K562 (cell line): ENCODE results near the gene C2orf81. TPM values are rescaled to one million over a fixed set of nuclear protein-coding genes. Genes with fewer than 3 reads are reported as not detected.

Experiments
- ATAC-seq: fragments of 200-7000 bp; cut with Tn5 transposase; 3 replicates; pipeline ENCODE4 v1.9.1; 2020; ENCODE audit warnings: moderate library complexity
- BruUV-seq: library from RNA; stranded (reverse); fragments of 400-500 nt; replicated peaks from 2 replicates; lab custom pipeline; 2021; lab: Mats Ljungman, UMichigan
- CTCF ChIA-PET: fragments of 300-600 bp; formaldehyde crosslinking; extraction: SDS; loops from one replicate; lab custom pipeline; 2021; ENCODE audit warnings: low intra/inter-chr PET ratio; lab: Yijun Ruan, JAX
- POLR2A ChIA-PET: fragments of 300-600, 350-650 bp; sonication (Branson Sonifier 250); formaldehyde crosslinking; extraction: SDS; loops from one replicate; lab custom pipeline; 2021; ENCODE audit warnings: antibody characterized with exemption, inconsistent platforms; lab: Yijun Ruan, JAX
- DNase-seq, 4 experiments: peaks; one replicate each; pipeline versions ENCODE4 v3.0.0 to v3.0.0-alpha.2; 2011 to 2018; ENCODE audit warnings: low spot score in 3 of 4, mixed read lengths in 3 of 4; ENCODE audit errors: extremely low read depth in 1 of 4
- FAIRE-seq: peaks from 2 replicates; lab custom pipeline; 2011; peaks lifted over from hg19 to GRCh38; lab: Jason Lieb, UNC
- H2AFZ ChIP-seq: 2 replicates; pipeline ENCODE4 v1.6.0; 2011; ENCODE audit warnings: low read depth, low read length, control low read depth, inconsistent platforms
- H3K27ac ChIP-seq: fragments of 200-600 bp; 3 replicates; pipeline ENCODE4 v1.8.0; 2011; ENCODE audit warnings: low read depth, mild to moderate bottlenecking, control low read depth, inconsistent platforms, low read length, moderate library complexity, mixed read lengths; ENCODE audit errors: extremely low read depth
- H3K27me3 ChIP-seq, 2 experiments: fragments of 300-600 bp in 1 of 2; 2 replicates in 1 of 2; 3 replicates in 1 of 2; pipeline versions ENCODE4 v1.6.0 to v1.8.0; 2011; ENCODE audit warnings: inconsistent platforms in 2 of 2, low read length in 2 of 2, mild to moderate bottlenecking in 1 of 2, mixed read lengths in 1 of 2, moderate library complexity in 1 of 2; ENCODE audit not compliant: control insufficient read depth in 2 of 2, insufficient read depth in 2 of 2
- H3K36me3 ChIP-seq: fragments of 300-600 bp; 3 replicates; pipeline ENCODE4 v1.8.0; 2011; ENCODE audit warnings: mild to moderate bottlenecking, low read length, inconsistent platforms; ENCODE audit not compliant: control insufficient read depth, insufficient read depth
- H3K4me1 ChIP-seq, 2 experiments: fragments of 200-600 bp in 1 of 2; replicated peaks in 1 of 2; 2 replicates in 1 of 2; 3 replicates in 1 of 2; pipeline versions ENCODE4 v1.5.1 to v1.8.0; 2011; ENCODE audit warnings: inconsistent platforms in 2 of 2, low read length in 2 of 2, mild to moderate bottlenecking in 1 of 2, mixed read lengths in 1 of 2, moderate library complexity in 1 of 2; ENCODE audit not compliant: control insufficient read depth in 2 of 2, insufficient read depth in 2 of 2
- H3K4me2 ChIP-seq: 2 replicates; pipeline ENCODE4 v1.6.1; 2011; ENCODE audit warnings: low read length, control low read depth, inconsistent platforms, mixed read lengths; ENCODE audit not compliant: insufficient read depth
- H3K4me3 ChIP-seq: fragments of 200-600 bp; sonication (generic), shearing (Covaris generic); 2 replicates; pipeline ENCODE4 v1.5.1; 2016; ENCODE audit warnings: control low read depth, inconsistent platforms
- H3K79me2 ChIP-seq: fragments of 200-600 bp; 3 replicates; pipeline ENCODE4 v1.8.0; 2011; ENCODE audit warnings: low read length, inconsistent platforms; ENCODE audit not compliant: control insufficient read depth, insufficient read depth
- H3K9ac ChIP-seq, 2 experiments: 2 replicates each; pipeline versions ENCODE4 v1.6.0 to v1.6.1; 2011; ENCODE audit warnings: low read depth in 2 of 2, low read length in 2 of 2, control low read depth in 1 of 2, inconsistent platforms in 1 of 2, mild to moderate bottlenecking in 1 of 2, mixed read lengths in 1 of 2; ENCODE audit not compliant: insufficient read depth in 1 of 2
- H3K9me1 ChIP-seq: one replicate; pipeline ENCODE4 v1.6.0; 2011; ENCODE audit warnings: inconsistent platforms, mild to moderate bottlenecking, low read length, moderate library complexity; ENCODE audit not compliant: control insufficient read depth, insufficient read depth
- H3K9me3 ChIP-seq: replicated peaks from 2 replicates; pipeline ENCODE4 v1.5.1; 2011; ENCODE audit warnings: low read depth, low read length, inconsistent platforms; ENCODE audit not compliant: control insufficient read depth, insufficient read depth
- H4K20me1 ChIP-seq: replicated peaks from 2 replicates; pipeline ENCODE4 v1.6.1; 2011; ENCODE audit warnings: low read length, inconsistent platforms, mixed read lengths; ENCODE audit not compliant: control insufficient read depth, insufficient read depth
- CREM ChIP-seq: IDR thresholded peaks from 2 replicates; pipeline ENCODE4 v1.6.1; 2014; ENCODE audit warnings: antibody characterized with exemption, low read depth
- GATAD2A ChIP-seq: fragments of 450-650 bp; IDR thresholded peaks from 2 replicates; pipeline ENCODE4 v1.6.1; 2017
- HNRNPL ChIP-seq: fragments of 200-400 bp; formaldehyde crosslinking; IDR thresholded peaks from 2 replicates; pipeline ENCODE4 v1.6.1; 2017; ENCODE audit warnings: low read depth, mild to moderate bottlenecking, low read length
- MAZ ChIP-seq, 2 experiments: fragments of 450-650 bp in 1 of 2; sonication (generic) in 1 of 2; formaldehyde crosslinking; IDR thresholded peaks in 1 of 2; conservative IDR thresholded peaks in 1 of 2; 2 replicates each; pipeline versions ENCODE4 v1.4.0 to v1.5.0; 2020; ENCODE audit warnings: mild to moderate bottlenecking in 1 of 2, missing genetic modification reagents in 1 of 2
- MEF2D ChIP-seq: conservative IDR thresholded peaks from 2 replicates; pipeline ENCODE4 v1.6.1; 2016; ENCODE audit warnings: low read depth, missing genetic modification characterization, missing compliant biosample characterization
- NONO ChIP-seq, 2 experiments: fragments of 200-400 bp in 1 of 2; fragments of 450-650 bp in 1 of 2; formaldehyde crosslinking in 1 of 2; IDR thresholded peaks; 2 replicates each; pipeline ENCODE4 v1.6.1; 2017; ENCODE audit warnings: low read depth in 2 of 2, mild to moderate bottlenecking in 2 of 2, moderate library complexity in 2 of 2, low read length in 1 of 2
- RCOR1 ChIP-seq, 2 experiments: IDR thresholded peaks; 2 replicates each; pipeline ENCODE4 v1.6.1; 2012; ENCODE audit warnings: low read depth in 2 of 2, low read length in 2 of 2, borderline replicate concordance in 1 of 2, improper control_type of control experiment in 1 of 2
- STAT6 ChIP-seq: sonication (generic); formaldehyde crosslinking; IDR thresholded peaks from 2 replicates; pipeline ENCODE4 v1.8.1; 2023; ENCODE audit warnings: mild to moderate bottlenecking, missing genetic modification reagents
- U2AF2 ChIP-seq: fragments of 200-400 bp; formaldehyde crosslinking; optimal IDR thresholded peaks from 2 replicates; pipeline ENCODE3; 2017; ENCODE audit warnings: low read depth, mild to moderate bottlenecking, low read length
- ZKSCAN8 ChIP-seq: fragments of 200-800 bp; sonication (Bioruptor generic); IDR thresholded peaks from 2 replicates; pipeline ENCODE4 v1.6.1; 2016; ENCODE audit warnings: missing genetic modification characterization, missing compliant biosample characterization
- ZNF165 ChIP-seq: fragments of 250-450 bp; sonication (Bioruptor Pico); IDR thresholded peaks from 2 replicates; pipeline ENCODE4 v1.4.0; 2020; ENCODE audit warnings: borderline replicate concordance
- ZNF79 ChIP-seq: fragments of 250-450 bp; sonication (Bioruptor Pico); IDR thresholded peaks from 2 replicates; pipeline ENCODE4 v1.4.0; 2020; ENCODE audit warnings: low read depth, mild to moderate bottlenecking, moderate library complexity
- ZSCAN32 ChIP-seq: fragments of 450-650 bp; formaldehyde crosslinking; IDR thresholded peaks from 2 replicates; pipeline ENCODE4 v1.4.0; 2020; ENCODE audit warnings: mild to moderate bottlenecking, moderate library complexity
- WGBS: fragments of 100-300 bp; shearing (Covaris generic); methylation state at CpG from one replicate; pipeline ENCODE4 v1.1.6; 2016; ENCODE audit warnings: low coverage, mixed read lengths; ENCODE audit not compliant: insufficient coverage; ENCODE audit errors: missing lambda C conversion rate; 5-methylcytosine and 5-hydroxymethylcytosine counted together
- in situ Hi-C: fragments of 300-500 bp; cut with MboI; formaldehyde crosslinking; loops from 4 replicates; pipeline ENCODE4 v1.15.0; 2018; ENCODE audit warnings: inconsistent platforms, mixed read lengths
- intact Hi-C: fragments of 100-400 bp; cut with micrococcal nuclease; formaldehyde crosslinking; loops from 2 replicates; pipeline ENCODE4 v1.14.2; 2022
- polyA plus RNA-seq, 8 experiments: library from polyadenylated mRNA; depleted of rRNA in 4 of 8; stranded (reverse) in 5 of 8; unstranded in 3 of 8; fragments of >200 nt; fragmentation: Nextera tagmentation in 2 of 8; fragmentation: Illumina TruSeq in 1 of 8; extraction: Ambion mirVana in 2 of 8; extraction: Trizol in 1 of 8; gene quantifications; 2 replicates each; pipeline versions ENCODE4 v1.2.1 to v1.2.3, GENCODE V29; 2011 to 2014; ENCODE audit warnings: inconsistent platforms in 1 of 8, missing spikeins in 1 of 8
- total RNA-seq, 7 experiments: library from RNA; depleted of rRNA in 6 of 7; stranded (reverse); fragments of >200 nt in 6 of 7; fragmentation: Illumina TruSeq in 2 of 7; extraction: Trizol in 2 of 7; gene quantifications; 2 replicates each; pipeline versions ENCODE4 v1.2.1 to v1.2.3, GENCODE V29; 2011 to 2021; ENCODE audit warnings: low replicate concordance in 1 of 7
- TF ChIP-seq, protein P1 (sequence below): sonication (generic); formaldehyde crosslinking; IDR thresholded peaks from 2 replicates; pipeline ENCODE4 v1.8.0; 2023; ENCODE audit warnings: mild to moderate bottlenecking, missing genetic modification reagents

Gene C2orf81
- total and polyA plus RNA-seq, 9 of the 15 experiments (the other 6 are each of a cell fraction or from before 2014, with no cell fraction given): 0.06 TPM; not detected in 8

- in situ Hi-C loops (no loop called here), intact Hi-C loops (no loop called here)
- H3K9me3 ChIP-seq: no peaks in the 10 kb centered on the region
- H3K79me2 ChIP-seq: no peaks in the 10 kb centered on the region
- H3K4me3 ChIP-seq: no peak overlapping the region
- DNase-seq (no peak), FAIRE-seq (no peak), ATAC-seq (no peak)
- no peaks in the 10 kb centered on the region for H4K20me1 ChIP-seq
- H3K4me1 ChIP-seq: peaks cover 0 to 16% of the 10 kb centered on the region in 2 experiments; a peak in 1 of 5 replicates
- H3K9me1 ChIP-seq: no peaks in the 10 kb centered on the region
- H2AFZ ChIP-seq: no peak overlapping the region
- CTCF ChIA-PET: no interaction called here
- no peak overlapping the region for H3K9ac ChIP-seq
- no TSS peak for BruUV-seq
- no peak overlapping the region for H3K27ac ChIP-seq
- H3K4me2 ChIP-seq: no peak overlapping the region
- POLR2A ChIA-PET: interaction anchor here (1.7 kb wide), 1 partner anchor 13 kb away, joined by 7 read pairs; no protein-coding TSS in a partner anchor
- no peaks in the 10 kb centered on the region for H3K27me3 ChIP-seq
- no peaks in the 10 kb centered on the region for H3K36me3 ChIP-seq
- 3% methylated on average over 3 of the region's 3 CpGs for WGBS
- TF ChIP-seq NONO (IDR thresholded peaks at IDR 0.05; ENCODE audit: low read depth in 2 of 2, low read length in 1 of 2) (no peak), STAT6 (no peak), RCOR1 (IDR thresholded peaks at IDR 0.05; ENCODE audit: borderline replicate concordance in 1 of 2, low read depth in 2 of 2, low read length in 2 of 2) (no peak), ZNF165 (CRISPR knock-in tag) (no peak), ZNF79 (no peak), ZKSCAN8 (CRISPR knock-in tag) (no peak), MAZ (CRISPR knock-in tag; conservative IDR thresholded peaks at IDR 0.05 in 1 of 2, IDR thresholded peaks at IDR 0.05 in 1 of 2) (no peak), ZSCAN32 (no peak), U2AF2 (no peak), MEF2D (no peak), GATAD2A (no peak), HNRNPL (no peak), CREM (no peak)
- TF ChIP-seq, protein P1, sequence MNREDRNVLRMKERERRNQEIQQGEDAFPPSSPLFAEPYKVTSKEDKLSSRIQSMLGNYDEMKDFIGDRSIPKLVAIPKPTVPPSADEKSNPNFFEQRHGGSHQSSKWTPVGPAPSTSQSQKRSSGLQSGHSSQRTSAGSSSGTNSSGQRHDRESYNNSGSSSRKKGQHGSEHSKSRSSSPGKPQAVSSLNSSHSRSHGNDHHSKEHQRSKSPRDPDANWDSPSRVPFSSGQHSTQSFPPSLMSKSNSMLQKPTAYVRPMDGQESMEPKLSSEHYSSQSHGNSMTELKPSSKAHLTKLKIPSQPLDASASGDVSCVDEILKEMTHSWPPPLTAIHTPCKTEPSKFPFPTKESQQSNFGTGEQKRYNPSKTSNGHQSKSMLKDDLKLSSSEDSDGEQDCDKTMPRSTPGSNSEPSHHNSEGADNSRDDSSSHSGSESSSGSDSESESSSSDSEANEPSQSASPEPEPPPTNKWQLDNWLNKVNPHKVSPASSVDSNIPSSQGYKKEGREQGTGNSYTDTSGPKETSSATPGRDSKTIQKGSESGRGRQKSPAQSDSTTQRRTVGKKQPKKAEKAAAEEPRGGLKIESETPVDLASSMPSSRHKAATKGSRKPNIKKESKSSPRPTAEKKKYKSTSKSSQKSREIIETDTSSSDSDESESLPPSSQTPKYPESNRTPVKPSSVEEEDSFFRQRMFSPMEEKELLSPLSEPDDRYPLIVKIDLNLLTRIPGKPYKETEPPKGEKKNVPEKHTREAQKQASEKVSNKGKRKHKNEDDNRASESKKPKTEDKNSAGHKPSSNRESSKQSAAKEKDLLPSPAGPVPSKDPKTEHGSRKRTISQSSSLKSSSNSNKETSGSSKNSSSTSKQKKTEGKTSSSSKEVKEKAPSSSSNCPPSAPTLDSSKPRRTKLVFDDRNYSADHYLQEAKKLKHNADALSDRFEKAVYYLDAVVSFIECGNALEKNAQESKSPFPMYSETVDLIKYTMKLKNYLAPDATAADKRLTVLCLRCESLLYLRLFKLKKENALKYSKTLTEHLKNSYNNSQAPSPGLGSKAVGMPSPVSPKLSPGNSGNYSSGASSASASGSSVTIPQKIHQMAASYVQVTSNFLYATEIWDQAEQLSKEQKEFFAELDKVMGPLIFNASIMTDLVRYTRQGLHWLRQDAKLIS (CRISPR knock-in tag): no peak
Measured at GRCh38 chr2:74427551-74427950, 6.1 kb upstream of the C2orf81 start.
